ENCODE measurements around the gene VSIR.

The VSIR gene

GRCh38 chr10:71798308-71798624 lies 24.9 kb upstream of the VSIR start:
- ATAC-seq (ENCODE audit: insufficient read depth, low read depth), result no peak
- Histone ChIP-seq H3K9me3 (ENCODE audit: insufficient read depth, low read length, severe bottlenecking) (no peaks in the 10 kb centered on the region), H3K9ac (ENCODE audit: low read depth, low read length) (no peak overlapping the region), H3K4me2 (ENCODE audit: insufficient read depth, low read length) (no peak overlapping the region), H3K4me3 (ENCODE audit: low read depth in 1 of 2, low read length in 2 of 2) (no peak overlapping the region), H3K36me3 (ENCODE audit: insufficient read depth, low read length) (no peaks in the 10 kb centered on the region), H3K27me3 (ENCODE audit: insufficient read depth, low read length, poor library complexity) (no peaks in the 10 kb centered on the region), H4K20me1 (ENCODE audit: insufficient read depth, low read length) (peaks cover 1% of the 10 kb centered on the region; the same call in 1 of the 2 replicates), H3K4me1 (ENCODE audit: insufficient read depth, low read length) (no peaks in the 10 kb centered on the region), H2AFZ (ENCODE audit: low read depth, low read length) (no peak overlapping the region), H3K79me2 (ENCODE audit: insufficient read depth, low read length) (no peaks in the 10 kb centered on the region), H3K27ac (ENCODE audit: low read length) (no peak overlapping the region)
- no peak for TF ChIP-seq CTCF (IDR thresholded peaks at IDR 0.05; ENCODE audit: borderline replicate concordance, extremely low read depth, low read length, poor library complexity, severe bottlenecking)
- TF ChIP-seq EZH2 (IDR thresholded peaks at IDR 0.05; ENCODE audit: borderline replicate concordance, low read depth, low read length, severe bottlenecking), result no peak
- DNase-seq, result no peak

GRCh38 chr10:71797533-71798307 lies 24.4 kb upstream of the VSIR start:
- no peaks in the 10 kb centered on the region for H3K27me3 ChIP-seq (ENCODE audit: insufficient read depth, low read length, poor library complexity)
- DNase-seq (no peak), ATAC-seq (ENCODE audit: insufficient read depth, low read depth) (peak; percentile 24; the same call in 1 of the 3 replicates)
- H3K79me2 ChIP-seq (ENCODE audit: insufficient read depth, low read length), result no peaks in the 10 kb centered on the region
- no peak overlapping the region for H3K4me2 ChIP-seq (ENCODE audit: insufficient read depth, low read length)
- H3K4me1 ChIP-seq (ENCODE audit: insufficient read depth, low read length), result no peaks in the 10 kb centered on the region
- H4K20me1 ChIP-seq (ENCODE audit: insufficient read depth, low read length), result peaks cover 3% of the 10 kb centered on the region; the same call in 1 of the 2 replicates
- H3K9ac ChIP-seq (ENCODE audit: low read depth, low read length), result no peak overlapping the region
- H3K9me3 ChIP-seq (ENCODE audit: insufficient read depth, low read length, severe bottlenecking), result no peaks in the 10 kb centered on the region
- H2AFZ ChIP-seq (ENCODE audit: low read depth, low read length), result no peak overlapping the region
- H3K4me3 ChIP-seq (ENCODE audit: low read depth in 1 of 2, low read length in 2 of 2), result no peak overlapping the region
- no peak overlapping the region for H3K27ac ChIP-seq (ENCODE audit: low read length)
- no peaks in the 10 kb centered on the region for H3K36me3 ChIP-seq (ENCODE audit: insufficient read depth, low read length)
- no peak for TF ChIP-seq CTCF (IDR thresholded peaks at IDR 0.05; ENCODE audit: borderline replicate concordance, extremely low read depth, low read length, poor library complexity, severe bottlenecking)

- DNase-seq (no peak), ATAC-seq (ENCODE audit: insufficient read depth, low read depth) (no peak)
- peaks cover 3% of the 10 kb centered on the region; the same call in 1 of the 2 replicates for H4K20me1 ChIP-seq (ENCODE audit: insufficient read depth, low read length)
- no peak overlapping the region for H3K4me2 ChIP-seq (ENCODE audit: insufficient read depth, low read length)
- TF ChIP-seq EZH2 (IDR thresholded peaks at IDR 0.05; ENCODE audit: borderline replicate concordance, low read depth, low read length, severe bottlenecking) (no peak), CTCF (IDR thresholded peaks at IDR 0.05; ENCODE audit: borderline replicate concordance, extremely low read depth, low read length, poor library complexity, severe bottlenecking) (no peak)
- no peaks in the 10 kb centered on the region for H3K36me3 ChIP-seq (ENCODE audit: insufficient read depth, low read length)
- no peak overlapping the region for H3K4me3 ChIP-seq (ENCODE audit: low read depth in 1 of 2, low read length in 2 of 2)
- no peaks in the 10 kb centered on the region for H3K79me2 ChIP-seq (ENCODE audit: insufficient read depth, low read length)
- H2AFZ ChIP-seq (ENCODE audit: low read depth, low read length), result no peak overlapping the region
- no peaks in the 10 kb centered on the region for H3K27me3 ChIP-seq (ENCODE audit: insufficient read depth, low read length, poor library complexity)
- H3K9ac ChIP-seq (ENCODE audit: low read depth, low read length), result no peak overlapping the region
- H3K4me1 ChIP-seq (ENCODE audit: insufficient read depth, low read length), result no peaks in the 10 kb centered on the region
- no peak overlapping the region for H3K27ac ChIP-seq (ENCODE audit: low read length)
- no peaks in the 10 kb centered on the region for H3K9me3 ChIP-seq (ENCODE audit: insufficient read depth, low read length, severe bottlenecking)
Measured at GRCh38 chr10:71796749-71797405, 23.6 kb upstream of the VSIR start.

Measured in DND-41 (cell line).